ENCODE measurements around the gene C1orf87.

The C1orf87 gene

DNA sequence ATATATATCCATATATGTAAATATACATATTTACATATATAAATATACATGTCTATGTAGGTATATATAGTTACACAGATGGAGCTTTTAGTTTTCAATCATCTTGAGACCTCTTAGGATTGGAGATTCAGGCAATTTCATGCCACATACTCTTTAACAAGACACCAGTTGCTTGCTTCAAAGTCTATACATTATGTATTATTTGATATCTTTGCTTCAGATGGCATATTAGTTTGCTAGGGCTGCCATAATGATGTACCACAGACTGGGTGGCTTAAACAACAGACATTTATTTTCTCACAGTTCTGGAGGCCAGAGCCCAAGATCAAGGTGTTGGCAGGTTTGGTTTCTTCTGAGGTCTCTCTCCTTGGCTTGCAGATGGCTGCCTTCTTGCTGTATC, 14.1 kb upstream of the C1orf87 start:
- Histone ChIP-seq H3K27me3 (ENCODE audit: insufficient read depth, insufficient read length) (no peaks in the 10 kb centered on the region), H3K9ac (ENCODE audit: insufficient read length, low read depth) (no peak overlapping the region), H3K4me1 (ENCODE audit: insufficient read depth, insufficient read length) (no peaks in the 10 kb centered on the region), H3K9me3 (ENCODE audit: insufficient read depth, low read length) (no peaks in the 10 kb centered on the region), H3K4me3 (ENCODE audit: insufficient read length, low read depth) (no peak overlapping the region), H3K36me3 (ENCODE audit: insufficient read depth, insufficient read length, low read length) (no peaks in the 10 kb centered on the region)
- TF ChIP-seq ZNF274 (IDR thresholded peaks at IDR 0.05; ENCODE audit: low read depth, low read length) (no peak), YY1 (IDR thresholded peaks at IDR 0.05; ENCODE audit: insufficient read depth, insufficient read length) (no peak), SUZ12 (IDR thresholded peaks at IDR 0.05; ENCODE audit: extremely low read depth, insufficient read depth, insufficient read length) (no peak)
- DNase-seq (ENCODE audit: low read depth, low spot score) = no peak

DNA sequence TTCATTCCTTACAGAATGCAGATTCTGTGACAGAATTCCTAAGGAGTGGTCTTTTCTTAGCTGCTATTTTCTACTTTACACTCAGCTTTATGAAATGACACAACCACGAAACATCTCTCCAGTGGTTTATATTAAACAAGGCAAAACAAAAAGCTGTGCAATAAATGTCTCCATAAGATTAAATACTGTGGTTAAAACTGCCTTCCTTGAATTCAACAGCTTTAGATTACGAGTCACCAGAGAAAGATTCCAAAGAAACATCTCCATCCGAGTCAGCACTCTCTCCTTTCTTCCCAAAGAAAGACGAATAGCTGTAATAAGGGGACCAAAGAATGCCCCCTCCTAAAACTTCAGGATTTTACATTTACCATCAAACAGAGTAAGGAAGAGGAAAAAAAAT, 4.6 kb upstream of the C1orf87 start:
- peaks cover 13% of the 10 kb centered on the region for H3K27me3 ChIP-seq (ENCODE audit: insufficient read depth, insufficient read length)

DNA sequence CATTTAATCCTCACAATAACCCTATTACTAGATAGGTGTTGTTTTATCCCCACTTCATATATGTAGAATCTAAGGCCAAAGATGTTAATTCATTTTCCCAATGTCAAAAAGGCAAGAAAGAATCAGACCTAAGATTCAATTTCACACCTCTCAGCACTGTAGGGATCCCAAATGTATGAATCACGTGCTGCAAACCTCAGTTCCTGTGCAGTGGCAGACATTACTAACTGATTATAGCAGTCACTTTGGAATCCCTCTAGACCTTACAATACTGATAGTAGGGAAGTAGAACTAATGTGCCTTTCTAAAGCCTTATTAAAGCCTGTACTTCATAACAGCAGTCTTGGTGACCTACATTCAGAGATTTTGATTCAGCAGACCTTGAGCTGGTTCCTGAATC, 2.3 kb downstream of the C1orf87 start:
- DNase-seq (ENCODE audit: low read depth, low spot score) = no peak
- TF ChIP-seq SUZ12 (IDR thresholded peaks at IDR 0.05; ENCODE audit: extremely low read depth, insufficient read depth, insufficient read length) (no peak), YY1 (IDR thresholded peaks at IDR 0.05; ENCODE audit: insufficient read depth, insufficient read length) (no peak), ZNF274 (IDR thresholded peaks at IDR 0.05; ENCODE audit: low read depth, low read length) (no peak)
- Histone ChIP-seq H3K36me3 (ENCODE audit: insufficient read depth, insufficient read length, low read length) (no peaks in the 10 kb centered on the region), H3K27me3 (ENCODE audit: insufficient read depth, insufficient read length) (peaks cover 24% of the 10 kb centered on the region), H3K4me1 (ENCODE audit: insufficient read depth, insufficient read length) (no peaks in the 10 kb centered on the region), H3K9me3 (ENCODE audit: insufficient read depth, low read length) (no peaks in the 10 kb centered on the region), H3K9ac (ENCODE audit: insufficient read length, low read depth) (no peak overlapping the region), H3K4me3 (ENCODE audit: insufficient read length, low read depth) (no peak overlapping the region)

More for the DNA sequence above, 4.6 kb upstream of the C1orf87 start:
- no peak for DNase-seq (ENCODE audit: low read depth, low spot score)
- H3K36me3 ChIP-seq (ENCODE audit: insufficient read depth, insufficient read length, low read length) = no peaks in the 10 kb centered on the region
- no peaks in the 10 kb centered on the region for H3K9me3 ChIP-seq (ENCODE audit: insufficient read depth, low read length)
- no peaks in the 10 kb centered on the region for H3K4me1 ChIP-seq (ENCODE audit: insufficient read depth, insufficient read length)
- no peak overlapping the region for H3K9ac ChIP-seq (ENCODE audit: insufficient read length, low read depth)
- no peak overlapping the region for H3K4me3 ChIP-seq (ENCODE audit: insufficient read length, low read depth)
- TF ChIP-seq ZNF274 (IDR thresholded peaks at IDR 0.05; ENCODE audit: low read depth, low read length) (no peak), SUZ12 (IDR thresholded peaks at IDR 0.05; ENCODE audit: extremely low read depth, insufficient read depth, insufficient read length) (no peak), YY1 (IDR thresholded peaks at IDR 0.05; ENCODE audit: insufficient read depth, insufficient read length) (no peak)

DNA sequence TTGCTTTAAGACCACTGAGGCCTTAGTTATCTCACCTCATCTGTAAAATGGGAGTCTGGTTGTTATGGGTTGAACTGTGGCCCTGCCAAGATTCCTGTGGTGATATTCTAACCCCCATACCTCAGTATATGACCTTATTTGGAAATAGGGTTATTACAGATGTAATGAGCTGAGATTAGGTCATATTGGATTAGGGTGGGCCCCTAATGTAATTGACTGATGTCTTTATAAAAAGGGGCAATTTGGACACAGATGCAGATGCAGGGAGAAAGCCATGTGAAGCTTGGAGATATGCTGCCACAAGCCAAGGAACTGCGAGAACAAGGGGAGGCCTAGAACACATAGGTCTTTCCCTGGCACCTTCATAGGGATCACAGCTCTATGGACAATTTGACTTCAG, 3.9 kb downstream of the C1orf87 start:
- Histone ChIP-seq H3K4me1 (ENCODE audit: insufficient read depth, insufficient read length) (no peaks in the 10 kb centered on the region), H3K9ac (ENCODE audit: insufficient read length, low read depth) (no peak overlapping the region), H3K27me3 (ENCODE audit: insufficient read depth, insufficient read length) (peaks cover 20% of the 10 kb centered on the region), H3K36me3 (ENCODE audit: insufficient read depth, insufficient read length, low read length) (no peaks in the 10 kb centered on the region), H3K4me3 (ENCODE audit: insufficient read length, low read depth) (no peak overlapping the region), H3K9me3 (ENCODE audit: insufficient read depth, low read length) (no peaks in the 10 kb centered on the region)
- no peak for DNase-seq (ENCODE audit: low read depth, low spot score)
- TF ChIP-seq SUZ12 (IDR thresholded peaks at IDR 0.05; ENCODE audit: extremely low read depth, insufficient read depth, insufficient read length) (no peak), ZNF274 (IDR thresholded peaks at IDR 0.05; ENCODE audit: low read depth, low read length) (no peak), YY1 (IDR thresholded peaks at IDR 0.05; ENCODE audit: insufficient read depth, insufficient read length) (no peak)

DNA sequence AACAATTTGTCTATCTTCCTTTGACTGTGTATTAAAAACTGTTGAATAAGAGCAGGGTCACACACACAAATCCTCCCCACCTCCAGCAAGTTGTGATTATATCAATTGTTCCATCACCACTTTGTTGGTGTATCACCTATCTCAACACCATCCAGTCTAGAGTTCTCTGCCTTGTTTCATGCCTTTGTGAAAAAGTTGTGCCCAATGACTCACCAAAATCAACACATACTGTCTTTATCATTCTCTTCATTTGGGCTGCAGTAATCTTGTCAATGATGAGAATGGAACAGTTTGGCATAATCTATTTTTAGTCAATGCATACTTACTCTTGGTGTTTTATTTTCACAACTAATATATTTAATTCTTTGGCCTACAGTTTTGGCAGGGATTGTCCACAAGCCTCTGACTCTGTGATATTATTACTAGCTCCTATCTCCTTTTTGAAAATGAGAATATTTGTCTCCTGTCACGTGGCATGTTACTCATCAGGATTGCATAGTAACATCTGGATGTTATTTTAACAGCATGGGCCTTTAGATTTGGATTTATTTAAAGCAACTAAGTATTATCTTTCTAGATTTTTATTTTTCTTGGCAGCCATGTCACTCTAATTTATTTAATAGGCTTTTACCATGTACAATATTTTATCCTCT, 5.1 kb downstream of the C1orf87 start:
- no peaks in the 10 kb centered on the region for H3K36me3 ChIP-seq (ENCODE audit: insufficient read depth, insufficient read length, low read length)

DNA sequence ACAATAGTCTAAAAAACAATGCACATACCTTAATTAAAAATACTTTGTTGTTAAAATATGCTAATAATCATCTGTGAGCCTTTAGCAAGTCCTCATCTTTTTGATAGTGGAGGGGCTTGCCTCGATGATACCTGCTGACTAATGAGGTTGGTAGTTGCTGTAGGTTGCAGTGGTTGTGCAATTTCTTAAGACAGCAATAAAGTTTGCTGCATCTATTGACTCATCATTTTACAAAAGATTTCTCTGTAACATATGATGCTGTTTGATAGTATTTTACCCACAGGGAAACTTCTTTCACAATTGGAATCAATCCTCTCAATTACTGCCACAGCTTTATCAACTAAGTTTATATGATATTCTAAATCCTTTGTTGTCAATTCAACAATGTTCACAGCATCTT, 7.6 kb downstream of the C1orf87 start:
- no peaks in the 10 kb centered on the region for H3K27me3 ChIP-seq (ENCODE audit: insufficient read depth, insufficient read length)

More for the DNA sequence above, 5.1 kb downstream of the C1orf87 start:
- DNase-seq (ENCODE audit: low read depth, low spot score) = no peak
- Histone ChIP-seq H3K9me3 (ENCODE audit: insufficient read depth, low read length) (no peaks in the 10 kb centered on the region), H3K4me3 (ENCODE audit: insufficient read length, low read depth) (no peak overlapping the region), H3K4me1 (ENCODE audit: insufficient read depth, insufficient read length) (no peaks in the 10 kb centered on the region), H3K27me3 (ENCODE audit: insufficient read depth, insufficient read length) (peaks cover 15% of the 10 kb centered on the region), H3K9ac (ENCODE audit: insufficient read length, low read depth) (no peak overlapping the region)
- TF ChIP-seq SUZ12 (IDR thresholded peaks at IDR 0.05; ENCODE audit: extremely low read depth, insufficient read depth, insufficient read length) (no peak), YY1 (IDR thresholded peaks at IDR 0.05; ENCODE audit: insufficient read depth, insufficient read length) (no peak), ZNF274 (IDR thresholded peaks at IDR 0.05; ENCODE audit: low read depth, low read length) (no peak)

DNA sequence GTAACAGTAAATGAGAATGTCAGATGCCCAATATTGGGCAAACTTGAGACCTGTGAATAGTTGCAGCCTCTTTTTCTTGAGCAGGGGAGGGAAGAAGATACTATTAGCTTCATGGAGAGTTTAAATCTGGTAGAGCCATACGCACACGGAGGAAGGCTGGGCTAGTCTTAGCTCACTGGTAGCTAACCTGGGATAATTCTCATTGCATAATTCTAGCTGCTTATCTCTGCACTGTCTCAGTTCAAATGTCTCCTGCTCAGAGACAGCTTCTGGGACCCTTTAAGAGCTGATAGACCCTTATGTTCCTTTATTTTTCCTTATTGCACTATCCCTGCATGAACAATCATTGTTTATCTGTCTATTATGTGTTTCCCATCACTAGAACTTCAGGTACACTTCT, 8.4 kb downstream of the C1orf87 start:
- TF ChIP-seq SUZ12 (IDR thresholded peaks at IDR 0.05; ENCODE audit: extremely low read depth, insufficient read depth, insufficient read length) (no peak), YY1 (IDR thresholded peaks at IDR 0.05; ENCODE audit: insufficient read depth, insufficient read length) (no peak), ZNF274 (IDR thresholded peaks at IDR 0.05; ENCODE audit: low read depth, low read length) (no peak)

More for the DNA sequence above, 7.6 kb downstream of the C1orf87 start:
- H3K4me3 ChIP-seq (ENCODE audit: insufficient read length, low read depth) = no peak overlapping the region
- TF ChIP-seq YY1 (IDR thresholded peaks at IDR 0.05; ENCODE audit: insufficient read depth, insufficient read length) (no peak), SUZ12 (IDR thresholded peaks at IDR 0.05; ENCODE audit: extremely low read depth, insufficient read depth, insufficient read length) (no peak), ZNF274 (IDR thresholded peaks at IDR 0.05; ENCODE audit: low read depth, low read length) (no peak)
- no peak overlapping the region for H3K9ac ChIP-seq (ENCODE audit: insufficient read length, low read depth)
- no peaks in the 10 kb centered on the region for H3K36me3 ChIP-seq (ENCODE audit: insufficient read depth, insufficient read length, low read length)
- no peaks in the 10 kb centered on the region for H3K9me3 ChIP-seq (ENCODE audit: insufficient read depth, low read length)
- H3K4me1 ChIP-seq (ENCODE audit: insufficient read depth, insufficient read length) = no peaks in the 10 kb centered on the region
- DNase-seq (ENCODE audit: low read depth, low spot score) = no peak

More for the DNA sequence above, 8.4 kb downstream of the C1orf87 start:
- Histone ChIP-seq H3K4me3 (ENCODE audit: insufficient read length, low read depth) (no peak overlapping the region), H3K27me3 (ENCODE audit: insufficient read depth, insufficient read length) (no peaks in the 10 kb centered on the region), H3K36me3 (ENCODE audit: insufficient read depth, insufficient read length, low read length) (no peaks in the 10 kb centered on the region), H3K9me3 (ENCODE audit: insufficient read depth, low read length) (no peaks in the 10 kb centered on the region), H3K9ac (ENCODE audit: insufficient read length, low read depth) (no peak overlapping the region), H3K4me1 (ENCODE audit: insufficient read depth, insufficient read length) (no peaks in the 10 kb centered on the region)
- DNase-seq (ENCODE audit: low read depth, low spot score) = no peak
